ENCODE measurements around the gene RNF187. TPM values are rescaled to one million over a fixed set of nuclear protein-coding genes. Genes with fewer than 3 reads are reported as not detected.

Gene RNF187
- total and polyA plus RNA-seq, 7 experiments from 2014 or later = 16.5 to 133 (median 66.3) TPM

DNA sequence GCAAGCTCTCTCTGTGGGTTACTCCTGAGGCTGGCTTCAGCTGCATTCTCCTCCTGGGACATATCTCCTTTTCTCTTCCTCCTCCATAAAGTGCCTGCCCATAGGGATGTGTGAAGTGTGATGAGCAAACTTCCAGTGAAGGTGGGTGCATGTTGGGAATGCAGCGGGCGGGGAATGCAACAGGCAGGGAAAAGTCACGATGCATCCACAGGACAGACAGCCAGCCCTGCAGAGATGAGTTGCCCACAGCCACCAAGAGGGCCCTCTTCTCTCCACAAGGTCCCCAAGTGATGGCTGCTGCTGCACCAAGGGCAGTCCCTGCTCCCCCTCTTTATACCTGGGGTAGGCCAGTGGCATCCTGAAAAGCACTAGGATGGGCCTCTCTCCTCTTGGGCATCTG, 33.6 kb upstream of the RNF187 start:
- DNase-seq (no peak), ATAC-seq (no peak)
- Mint-ChIP-seq H3K4me3 (no peak overlapping the region), H3K4me1 (peaks cover 18 to 44% (median 32%) of the 10 kb centered on the region in 7 donors), H3K9me3 (peaks cover 0 to 9% (median 0%) of the 10 kb centered on the region in 11 donors), H3K27me3 (peaks cover 0 to 8% (median 0%) of the 10 kb centered on the region in 5 donors), H3K36me3 (peaks cover 0 to 13% (median 4%) of the 10 kb centered on the region in 5 donors), H3K27ac (peak overlapping the region in 1 of 9 donors; percentile 82)
- intact Hi-C loops (cut with micrococcal nuclease) = loop anchor here in 1 of 2 donors (10.0 kb wide), 1 partner anchor 1051 kb away; the partner anchor contains the start of gene NUP133
- no peaks in the 10 kb centered on the region for H3K27me3 ChIP-seq (ENCODE audit: control insufficient read depth in 2 of 2, insufficient read depth in 2 of 2, low read length in 2 of 2)
- ChIA-PET POLR2A (no interaction called here), CTCF (no interaction called here)
- peaks cover 5 to 10% of the 10 kb centered on the region in 2 donors for H3K4me1 ChIP-seq (ENCODE audit: control insufficient read depth in 2 of 2, insufficient read depth in 2 of 2, low read length in 2 of 2)
- H3K27ac ChIP-seq (ENCODE audit: low read depth, low read length) = no peak overlapping the region
- no peaks in the 10 kb centered on the region for H3K36me3 ChIP-seq (ENCODE audit: control insufficient read depth in 2 of 3, insufficient read depth in 3 of 3, low read length in 3 of 3)
- no peak overlapping the region for H3K4me3 ChIP-seq (ENCODE audit: low read length)
- no peaks in the 10 kb centered on the region for H3K9me3 ChIP-seq (ENCODE audit: control insufficient read depth in 2 of 3, low read length in 3 of 3)

DNA sequence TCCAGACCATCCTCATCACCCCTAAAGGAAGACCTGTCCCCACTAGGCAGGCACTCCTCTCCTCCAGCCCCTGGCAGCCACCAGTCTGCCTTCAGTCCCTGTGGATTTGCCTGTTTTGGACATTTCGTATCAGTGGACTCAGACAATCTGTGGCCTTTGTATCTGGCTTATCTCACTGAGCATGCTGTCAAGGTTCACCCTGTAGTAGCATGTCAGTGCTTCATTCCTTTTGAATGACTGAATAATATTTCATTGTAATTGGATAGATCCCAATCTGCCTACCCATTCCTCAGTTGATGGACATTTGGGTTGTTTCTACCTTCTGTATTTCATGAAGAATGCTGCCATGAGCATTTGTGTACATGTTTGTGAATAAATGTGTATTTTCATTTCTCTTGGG, 32.9 kb upstream of the RNF187 start:
- CTCF ChIA-PET = no interaction called here
- no peak for ATAC-seq
- Mint-ChIP-seq H3K36me3 (peaks cover 0 to 13% (median 4%) of the 10 kb centered on the region in 5 donors), H3K27me3 (peaks cover 0 to 4% (median 0%) of the 10 kb centered on the region in 5 donors), H3K4me1 (peaks cover 20 to 49% (median 34%) of the 10 kb centered on the region in 7 donors), H3K9me3 (peaks cover 0 to 10% (median 0%) of the 10 kb centered on the region in 11 donors), H3K27ac (peak overlapping the region in 1 of 9 donors; percentile 32), H3K4me3 (no peak overlapping the region)
- POLR2A ChIA-PET = no interaction called here
- DNase-seq = no peak
- Histone ChIP-seq H3K27me3 (ENCODE audit: control insufficient read depth in 2 of 2, insufficient read depth in 2 of 2, low read length in 2 of 2) (no peaks in the 10 kb centered on the region), H3K36me3 (ENCODE audit: control insufficient read depth in 2 of 3, insufficient read depth in 3 of 3, low read length in 3 of 3) (no peaks in the 10 kb centered on the region), H3K4me1 (ENCODE audit: control insufficient read depth in 2 of 2, insufficient read depth in 2 of 2, low read length in 2 of 2) (peaks cover 9 to 12% of the 10 kb centered on the region in 2 donors), H3K4me3 (ENCODE audit: low read length) (no peak overlapping the region), H3K9me3 (ENCODE audit: control insufficient read depth in 2 of 3, low read length in 3 of 3) (no peaks in the 10 kb centered on the region), H3K27ac (ENCODE audit: low read depth, low read length) (no peak overlapping the region)
- intact Hi-C loops (cut with micrococcal nuclease) = loop anchor here in 1 of 2 donors (10.0 kb wide), 1 partner anchor 1051 kb away; the partner anchor contains the start of gene NUP133

DNA sequence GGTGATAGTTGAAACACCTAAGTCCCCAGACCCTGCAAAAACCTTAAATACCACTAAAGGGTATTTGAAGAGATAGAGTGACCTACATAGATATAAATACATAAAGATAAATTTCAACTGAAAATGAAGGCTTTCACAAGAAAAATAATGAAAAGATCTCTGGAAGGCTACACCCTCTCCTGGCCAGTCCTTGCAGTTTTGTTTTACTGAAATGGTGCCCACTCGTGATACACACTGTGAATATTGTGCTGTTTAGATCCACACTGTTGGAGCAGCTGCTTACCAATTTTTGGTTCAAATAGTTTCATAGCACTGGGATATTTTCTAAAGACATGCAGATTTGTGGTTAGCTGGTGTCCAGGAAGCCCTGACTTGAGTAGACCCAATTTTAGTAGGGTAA, 31.5 kb upstream of the RNF187 start:
- DNase-seq (no peak), ATAC-seq (no peak)
- peak overlapping the region in 1 of 9 donors; percentile 47 for H3K27ac Mint-ChIP-seq
- H3K36me3 ChIP-seq (ENCODE audit: control insufficient read depth in 2 of 3, insufficient read depth in 3 of 3, low read length in 3 of 3) = no peaks in the 10 kb centered on the region
- H3K4me1 Mint-ChIP-seq = peaks cover 21 to 56% (median 39%) of the 10 kb centered on the region in 7 donors
- H3K27ac ChIP-seq (ENCODE audit: low read depth, low read length) = no peak overlapping the region
- H3K4me1 ChIP-seq (ENCODE audit: control insufficient read depth in 2 of 2, insufficient read depth in 2 of 2, low read length in 2 of 2) = peaks cover 14 to 17% of the 10 kb centered on the region in 2 donors
- peak overlapping the region in 6 of 10 donors; percentile 2 to 93 (median 44) for H3K4me3 Mint-ChIP-seq
- H3K9me3 ChIP-seq (ENCODE audit: control insufficient read depth in 2 of 3, low read length in 3 of 3) = no peaks in the 10 kb centered on the region
- POLR2A ChIA-PET = interaction anchor here (0.9 to 6.3 kb wide), 4 partner anchors 10 to 289 kb away, joined by 3 to 38 read pairs (median 8); partner anchors contain the start of genes RNF187 and TRIM11
- intact Hi-C loops (cut with micrococcal nuclease) = loop anchor here (1.0 to 10.0 kb wide), 11 partner anchors 9 to 1172 kb away; partner anchors contain the start of genes NUP133 (in 2 of the 2), ARF1 (in 1 of the 2), CCSAP (in 1 of the 2) and TAF5L (in 1 of the 2)
- H3K27me3 ChIP-seq (ENCODE audit: control insufficient read depth in 2 of 2, insufficient read depth in 2 of 2, low read length in 2 of 2) = no peaks in the 10 kb centered on the region
- H3K9me3 Mint-ChIP-seq = peaks cover 0 to 10% (median 0%) of the 10 kb centered on the region in 11 donors
- H3K36me3 Mint-ChIP-seq = peaks cover 0 to 13% (median 4%) of the 10 kb centered on the region in 5 donors
- peaks cover 0 to 2% (median 0%) of the 10 kb centered on the region in 5 donors for H3K27me3 Mint-ChIP-seq
- no peak overlapping the region for H3K4me3 ChIP-seq (ENCODE audit: low read length)
- CTCF ChIA-PET = interaction anchor here (1.0 to 2.2 kb wide), 2 partner anchors 9 to 14 kb away, joined by 4 read pairs; no protein-coding TSS in a partner anchor

DNA sequence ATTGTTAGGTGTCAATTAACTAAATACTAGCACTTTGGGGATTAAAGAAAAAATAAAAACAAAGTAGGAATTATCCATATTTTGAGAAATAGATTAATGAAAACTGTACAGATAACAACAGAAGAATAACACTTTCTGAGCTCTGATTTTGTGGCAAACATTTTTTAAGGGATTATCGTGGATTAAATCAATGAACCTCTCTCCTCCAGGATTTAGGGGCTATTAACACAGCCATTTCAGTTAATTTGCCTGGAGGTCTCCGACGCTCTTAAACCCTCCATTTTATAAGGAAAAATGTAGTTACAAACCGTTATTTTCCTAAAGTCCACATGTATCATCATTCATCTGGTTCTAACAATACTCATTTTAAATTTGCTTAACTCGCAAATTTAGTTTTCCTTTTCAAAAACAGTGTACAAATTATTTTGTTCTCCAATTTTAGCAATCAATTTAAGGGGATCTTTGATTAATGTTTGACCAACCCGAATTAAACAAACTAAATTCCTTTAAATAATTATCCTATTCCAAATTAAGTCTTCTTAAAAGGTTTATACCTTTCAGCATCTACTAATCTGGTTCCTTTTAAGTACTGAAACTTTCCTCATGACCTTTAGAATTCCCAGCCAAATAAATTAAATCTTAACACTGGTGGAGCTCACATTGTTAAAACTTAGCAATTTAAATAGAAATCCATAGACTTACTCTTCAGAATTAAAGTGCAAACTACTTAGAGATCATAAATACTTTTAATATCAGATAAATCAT, 30.7 kb upstream of the RNF187 start:
- Mint-ChIP-seq H3K27me3 (peaks cover 0 to 5% (median under 1%) of the 10 kb centered on the region in 5 donors), H3K4me1 (peaks cover 25 to 59% (median 39%) of the 10 kb centered on the region in 7 donors)
- H3K27ac ChIP-seq (ENCODE audit: low read depth, low read length) = peak overlapping the region; percentile 87

DNA sequence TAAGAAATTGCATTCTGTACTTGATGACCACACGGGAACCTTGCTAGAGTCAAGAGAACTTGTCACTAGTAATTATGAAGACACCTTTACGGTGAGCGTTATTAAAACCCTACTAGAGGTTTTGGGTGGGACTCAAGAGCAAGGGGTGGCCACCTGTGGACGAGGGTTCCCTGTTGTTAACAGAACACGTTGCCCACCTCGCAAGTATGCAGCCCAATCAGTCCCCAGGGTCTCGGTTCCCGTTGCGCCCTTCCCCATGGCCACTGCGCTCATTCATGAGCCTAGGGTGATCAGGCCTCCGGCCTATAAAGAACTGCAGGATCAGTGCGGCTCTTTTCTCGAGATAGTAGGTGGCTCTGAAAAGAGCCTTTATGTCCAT, 30.2 kb upstream of the RNF187 start:
- DNase-seq (no peak), ATAC-seq (no peak)
- H3K27ac ChIP-seq (ENCODE audit: low read depth, low read length) = peak overlapping the region; percentile 87
- H3K36me3 Mint-ChIP-seq = peaks cover 0 to 13% (median 4%) of the 10 kb centered on the region in 5 donors
- H3K4me1 Mint-ChIP-seq = peaks cover 25 to 59% (median 39%) of the 10 kb centered on the region in 7 donors
- H3K27me3 ChIP-seq (ENCODE audit: control insufficient read depth in 2 of 2, insufficient read depth in 2 of 2, low read length in 2 of 2) = no peaks in the 10 kb centered on the region
- H3K27me3 Mint-ChIP-seq = peaks cover 0 to 5% (median 2%) of the 10 kb centered on the region in 5 donors
- peak overlapping the region; percentile 78 for H3K4me3 ChIP-seq (ENCODE audit: low read length)
- ChIA-PET CTCF (interaction anchor here (0.5 to 2.2 kb wide), 2 partner anchors 13 to 287 kb away, joined by 3 to 4 read pairs; no protein-coding TSS in a partner anchor), POLR2A (interaction anchor here (0.6 to 6.3 kb wide), 6 partner anchors 8 to 292 kb away, joined by 3 to 38 read pairs (median 5); partner anchors contain the start of genes IBA57, RNF187 and TRIM11)
- H3K4me3 Mint-ChIP-seq = peak overlapping the region; percentile 80 to 97 (median 94)
- no peaks in the 10 kb centered on the region for H3K9me3 ChIP-seq (ENCODE audit: control insufficient read depth in 2 of 3, low read length in 3 of 3)
- H3K4me1 ChIP-seq (ENCODE audit: control insufficient read depth in 2 of 2, insufficient read depth in 2 of 2, low read length in 2 of 2) = peaks cover 14 to 17% of the 10 kb centered on the region in 2 donors
- H3K36me3 ChIP-seq (ENCODE audit: control insufficient read depth in 2 of 3, insufficient read depth in 3 of 3, low read length in 3 of 3) = no peaks in the 10 kb centered on the region
- H3K27ac Mint-ChIP-seq = peak overlapping the region in 8 of 9 donors; percentile 93 to 99 (median 98)
- peaks cover 0 to 10% (median 0%) of the 10 kb centered on the region in 11 donors for H3K9me3 Mint-ChIP-seq
- intact Hi-C loops (cut with micrococcal nuclease) = loop anchor here (1.0 to 10.0 kb wide), 21 partner anchors 8 to 1170 kb away; partner anchors contain the start of genes GUK1 (in 2 of the 2), NUP133 (in 2 of the 2), RNF187 (in 2 of the 2) and ARF1 (in 1 of the 2)

More for the DNA sequence above, 30.7 kb upstream of the RNF187 start:
- no peaks in the 10 kb centered on the region for H3K9me3 ChIP-seq (ENCODE audit: control insufficient read depth in 2 of 3, low read length in 3 of 3)
- no peaks in the 10 kb centered on the region for H3K27me3 ChIP-seq (ENCODE audit: control insufficient read depth in 2 of 2, insufficient read depth in 2 of 2, low read length in 2 of 2)
- peak overlapping the region; percentile 78 for H3K4me3 ChIP-seq (ENCODE audit: low read length)
- DNase-seq = no peak
- Mint-ChIP-seq H3K27ac (peak overlapping the region in 6 of 9 donors; percentile 93 to 99 (median 98)), H3K4me3 (peak overlapping the region; percentile 80 to 97 (median 94)), H3K36me3 (peaks cover 0 to 13% (median 4%) of the 10 kb centered on the region in 5 donors), H3K9me3 (peaks cover 0 to 10% (median 0%) of the 10 kb centered on the region in 11 donors)
- peaks cover 14 to 17% of the 10 kb centered on the region in 2 donors for H3K4me1 ChIP-seq (ENCODE audit: control insufficient read depth in 2 of 2, insufficient read depth in 2 of 2, low read length in 2 of 2)
- H3K36me3 ChIP-seq (ENCODE audit: control insufficient read depth in 2 of 3, insufficient read depth in 3 of 3, low read length in 3 of 3) = no peaks in the 10 kb centered on the region
- intact Hi-C loops (cut with micrococcal nuclease) = loop anchor here (1.0 to 10.0 kb wide), 22 partner anchors 8 to 1171 kb away; partner anchors contain the start of genes GUK1 (in 2 of the 2), NUP133 (in 2 of the 2), RNF187 (in 2 of the 2) and ARF1 (in 1 of the 2)
- CTCF ChIA-PET = interaction anchor here (2.2 kb wide), 1 partner anchor 13 kb away, joined by 4 read pairs; no protein-coding TSS in a partner anchor
- no peak for ATAC-seq
- POLR2A ChIA-PET = interaction anchor here (1.0 to 6.3 kb wide), 4 partner anchors 9 to 291 kb away, joined by 4 to 38 read pairs (median 8); partner anchors contain the start of genes IBA57, RNF187 and TRIM11
